NCI-H1436 (cell line): Measurements from ENCODE around the gene RFT1.
A peak's percentile ranks its signal among the peaks of the same experiment; 100 is the strongest.

Source experiments
- DNase-seq: peaks from one replicate; lab custom pipeline; 2025; lab: John Stamatoyannopoulos, UW

Gene RFT1

GRCh38 chr3:53149006-53149690 lies 18.9 kb upstream of the RFT1 start:
- no peak for DNase-seq

GRCh38 chr3:53147903-53148400 lies 17.7 kb upstream of the RFT1 start:
- no peak for DNase-seq

- DNase-seq: no peak
Observed at GRCh38 chr3:53147151-53147902, 17.1 kb upstream of the RFT1 start.

GRCh38 chr3:53146319-53146891 lies 16.2 kb upstream of the RFT1 start:
- no peak for DNase-seq

- no peak for DNase-seq
Observed at GRCh38 chr3:53145713-53146080, 15.5 kb upstream of the RFT1 start.

- DNase-seq: no peak
Observed at GRCh38 chr3:53144862-53145712, 14.9 kb upstream of the RFT1 start.

- DNase-seq: no peak
Observed at GRCh38 chr3:53144446-53144845, 14.2 kb upstream of the RFT1 start.

GRCh38 chr3:53142986-53143385 lies 12.8 kb upstream of the RFT1 start:
- DNase-seq: no peak

GRCh38 chr3:53140847-53141845 lies 10.9 kb upstream of the RFT1 start:
- DNase-seq: no peak

GRCh38 chr3:53139906-53140846 lies 9.9 kb upstream of the RFT1 start:
- no peak for DNase-seq

GRCh38 chr3:53137835-53138446 lies 7.7 kb upstream of the RFT1 start:
- no peak for DNase-seq

GRCh38 chr3:53137221-53137620 lies 7.0 kb upstream of the RFT1 start:
- no peak for DNase-seq

- DNase-seq: peak; percentile 19
Observed at GRCh38 chr3:53134631-53135232, 4.5 kb upstream of the RFT1 start.

- no peak for DNase-seq
Observed at GRCh38 chr3:53132347-53132746, 2.1 kb upstream of the RFT1 start.

GRCh38 chr3:53131096-53131495 lies 861 bp upstream of the RFT1 start:
- no peak for DNase-seq

- DNase-seq: no peak
Observed at GRCh38 chr3:53129344-53129743, 891 bp downstream of the RFT1 start.

GRCh38 chr3:53126601-53127000 lies 3.6 kb downstream of the RFT1 start:
- no peak for DNase-seq

GRCh38 chr3:53123953-53124352 lies 6.3 kb downstream of the RFT1 start:
- no peak for DNase-seq

- DNase-seq: no peak
Observed at GRCh38 chr3:53123510-53123909, 6.7 kb downstream of the RFT1 start.
